GM06990 (cell line): ENCODE results near the gene AIRE.

Source experiments
- DNase-seq: peaks from one replicate; pipeline ENCODE4 v3.0.0-alpha.2; 2011; ENCODE audit not compliant: insufficient read length; ENCODE audit errors: extremely low read depth
- H3K27me3 ChIP-seq: replicated peaks from 2 replicates; pipeline ENCODE4 v1.6.0; 2011; ENCODE audit warnings: low read length; ENCODE audit not compliant: control insufficient read depth, insufficient read depth
- H3K36me3 ChIP-seq: 2 replicates; pipeline ENCODE4 v1.5.1; 2011; ENCODE audit warnings: low read length; ENCODE audit not compliant: control insufficient read depth, insufficient read depth
- H3K4me3 ChIP-seq: replicated peaks from 2 replicates; pipeline ENCODE4 v1.5.1; 2011; ENCODE audit warnings: low read depth, mild to moderate bottlenecking, control low read depth, low read length
- TF ChIP-seq, protein P1 (sequence below): IDR thresholded peaks from 2 replicates; pipeline ENCODE4 v1.5.1; 2011; ENCODE audit warnings: low read length, control low read depth, mild to moderate bottlenecking, inconsistent platforms; ENCODE audit not compliant: insufficient read depth, poor library complexity, severe bottlenecking

Gene AIRE

DNA sequence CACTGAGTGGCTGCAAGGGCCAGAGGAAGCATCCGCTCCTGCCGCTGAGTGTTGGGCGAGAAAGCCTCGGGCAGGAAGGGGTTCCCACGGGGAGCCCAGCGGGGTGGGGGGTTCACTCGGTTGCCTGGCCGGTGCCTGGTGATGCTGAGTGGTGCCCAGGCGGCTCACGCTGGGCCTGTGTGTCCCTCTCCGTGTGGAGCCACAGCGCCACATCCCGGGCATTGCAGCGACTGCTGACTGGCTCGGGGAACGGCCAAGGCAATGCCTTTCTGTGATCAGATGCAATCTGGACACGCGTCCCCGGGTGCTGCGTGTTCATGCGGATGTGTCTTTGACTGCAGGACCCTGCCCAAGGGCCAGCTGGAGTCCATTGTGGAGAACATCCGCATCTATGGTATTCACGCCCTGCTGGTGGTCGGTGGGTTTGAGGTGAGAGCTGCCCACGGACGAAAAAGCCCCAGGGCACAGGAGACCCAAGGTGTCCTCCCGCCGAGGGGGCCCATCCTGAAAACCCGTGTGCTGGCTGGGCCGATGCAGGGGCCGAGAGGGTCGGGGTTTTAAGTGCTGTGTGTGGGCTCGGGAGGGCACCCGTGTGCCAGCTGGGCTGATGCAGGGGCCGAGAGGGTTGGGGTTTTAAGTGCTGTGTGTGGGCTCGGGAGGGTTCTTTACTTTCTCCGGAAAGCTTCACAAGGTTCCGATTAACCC is 37.1 kb downstream of the AIRE start:
- Histone ChIP-seq H3K4me3 (no peak overlapping the region), H3K36me3 (peaks cover 58% of the 10 kb centered on the region), H3K27me3 (no peaks in the 10 kb centered on the region)
- TF ChIP-seq, protein P1, sequence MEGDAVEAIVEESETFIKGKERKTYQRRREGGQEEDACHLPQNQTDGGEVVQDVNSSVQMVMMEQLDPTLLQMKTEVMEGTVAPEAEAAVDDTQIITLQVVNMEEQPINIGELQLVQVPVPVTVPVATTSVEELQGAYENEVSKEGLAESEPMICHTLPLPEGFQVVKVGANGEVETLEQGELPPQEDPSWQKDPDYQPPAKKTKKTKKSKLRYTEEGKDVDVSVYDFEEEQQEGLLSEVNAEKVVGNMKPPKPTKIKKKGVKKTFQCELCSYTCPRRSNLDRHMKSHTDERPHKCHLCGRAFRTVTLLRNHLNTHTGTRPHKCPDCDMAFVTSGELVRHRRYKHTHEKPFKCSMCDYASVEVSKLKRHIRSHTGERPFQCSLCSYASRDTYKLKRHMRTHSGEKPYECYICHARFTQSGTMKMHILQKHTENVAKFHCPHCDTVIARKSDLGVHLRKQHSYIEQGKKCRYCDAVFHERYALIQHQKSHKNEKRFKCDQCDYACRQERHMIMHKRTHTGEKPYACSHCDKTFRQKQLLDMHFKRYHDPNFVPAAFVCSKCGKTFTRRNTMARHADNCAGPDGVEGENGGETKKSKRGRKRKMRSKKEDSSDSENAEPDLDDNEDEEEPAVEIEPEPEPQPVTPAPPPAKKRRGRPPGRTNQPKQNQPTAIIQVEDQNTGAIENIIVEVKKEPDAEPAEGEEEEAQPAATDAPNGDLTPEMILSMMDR, result no peak
- no peak for DNase-seq

DNA sequence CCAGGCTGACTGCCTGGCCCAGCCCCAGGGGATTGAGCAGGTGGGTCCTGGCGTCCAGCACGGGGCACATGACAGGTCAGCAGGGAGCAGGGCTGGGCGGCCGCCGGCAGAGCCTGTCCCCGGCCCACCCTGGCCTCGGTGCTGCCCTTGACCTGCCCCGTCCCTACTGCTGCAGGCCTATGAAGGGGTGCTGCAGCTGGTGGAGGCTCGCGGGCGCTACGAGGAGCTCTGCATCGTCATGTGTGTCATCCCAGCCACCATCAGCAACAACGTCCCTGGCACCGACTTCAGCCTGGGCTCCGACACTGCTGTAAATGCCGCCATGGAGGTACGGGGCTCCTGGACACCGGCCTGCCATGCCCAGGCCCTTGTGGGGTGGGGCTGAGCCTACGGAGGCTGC is 37.9 kb downstream of the AIRE start:
- H3K36me3 ChIP-seq, result peaks cover 54% of the 10 kb centered on the region
- DNase-seq, result no peak
- no peaks in the 10 kb centered on the region for H3K27me3 ChIP-seq
- H3K4me3 ChIP-seq, result no peak overlapping the region
- TF ChIP-seq, protein P1, result no peak

DNA sequence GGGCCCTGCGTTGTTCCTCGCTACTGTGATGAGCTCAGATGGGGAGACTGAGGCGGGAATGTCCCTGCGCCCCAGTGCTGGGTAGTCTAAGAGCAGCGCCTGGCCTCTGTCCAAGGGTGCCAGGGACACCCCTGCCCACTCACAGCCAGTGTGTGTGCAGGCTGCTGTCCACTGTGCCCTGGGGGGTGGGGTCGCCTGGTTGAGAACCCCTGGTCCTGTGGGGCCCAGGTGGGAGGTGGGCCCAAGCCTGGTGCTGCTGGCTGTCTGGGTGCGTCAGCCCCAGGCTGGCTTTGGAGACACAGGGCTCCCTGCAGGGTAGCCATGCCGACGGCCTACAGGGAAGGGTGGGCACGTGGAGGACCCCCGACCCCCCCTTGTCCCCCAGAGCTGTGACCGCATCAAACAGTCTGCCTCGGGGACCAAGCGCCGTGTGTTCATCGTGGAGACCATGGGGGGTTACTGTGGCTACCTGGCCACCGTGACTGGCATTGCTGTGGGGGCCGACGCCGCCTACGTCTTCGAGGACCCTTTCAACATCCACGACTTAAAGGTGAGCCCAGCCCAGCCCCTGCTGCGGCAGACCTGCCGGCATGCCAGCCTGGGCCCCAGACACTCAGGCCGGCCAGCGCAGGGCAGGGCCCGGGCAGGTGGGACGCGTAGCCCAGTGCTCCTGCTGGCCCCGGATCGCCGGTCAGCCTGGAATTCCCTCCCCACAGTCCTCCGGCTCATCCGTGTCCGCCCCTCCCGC is 38.6 kb downstream of the AIRE start:
- Histone ChIP-seq H3K36me3 (peaks cover 49% of the 10 kb centered on the region), H3K4me3 (no peak overlapping the region), H3K27me3 (no peaks in the 10 kb centered on the region)
- TF ChIP-seq, protein P1, result no peak
- no peak for DNase-seq

DNA sequence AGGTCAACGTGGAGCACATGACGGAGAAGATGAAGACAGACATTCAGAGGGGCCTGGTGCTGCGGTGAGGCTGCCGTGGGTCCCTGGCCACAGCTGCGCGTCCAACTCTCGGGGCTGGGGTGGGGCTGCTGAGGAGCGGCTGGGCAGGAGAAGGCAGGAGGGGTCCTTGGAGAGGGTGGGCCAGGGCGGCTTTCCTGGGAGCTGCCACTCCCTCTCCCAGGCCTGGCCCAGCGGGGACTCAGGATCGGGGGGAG is 39.1 kb downstream of the AIRE start:
- Histone ChIP-seq H3K36me3 (peaks cover 46% of the 10 kb centered on the region), H3K27me3 (no peaks in the 10 kb centered on the region), H3K4me3 (no peak overlapping the region)
- no peak for DNase-seq
- TF ChIP-seq, protein P1, result no peak

DNA sequence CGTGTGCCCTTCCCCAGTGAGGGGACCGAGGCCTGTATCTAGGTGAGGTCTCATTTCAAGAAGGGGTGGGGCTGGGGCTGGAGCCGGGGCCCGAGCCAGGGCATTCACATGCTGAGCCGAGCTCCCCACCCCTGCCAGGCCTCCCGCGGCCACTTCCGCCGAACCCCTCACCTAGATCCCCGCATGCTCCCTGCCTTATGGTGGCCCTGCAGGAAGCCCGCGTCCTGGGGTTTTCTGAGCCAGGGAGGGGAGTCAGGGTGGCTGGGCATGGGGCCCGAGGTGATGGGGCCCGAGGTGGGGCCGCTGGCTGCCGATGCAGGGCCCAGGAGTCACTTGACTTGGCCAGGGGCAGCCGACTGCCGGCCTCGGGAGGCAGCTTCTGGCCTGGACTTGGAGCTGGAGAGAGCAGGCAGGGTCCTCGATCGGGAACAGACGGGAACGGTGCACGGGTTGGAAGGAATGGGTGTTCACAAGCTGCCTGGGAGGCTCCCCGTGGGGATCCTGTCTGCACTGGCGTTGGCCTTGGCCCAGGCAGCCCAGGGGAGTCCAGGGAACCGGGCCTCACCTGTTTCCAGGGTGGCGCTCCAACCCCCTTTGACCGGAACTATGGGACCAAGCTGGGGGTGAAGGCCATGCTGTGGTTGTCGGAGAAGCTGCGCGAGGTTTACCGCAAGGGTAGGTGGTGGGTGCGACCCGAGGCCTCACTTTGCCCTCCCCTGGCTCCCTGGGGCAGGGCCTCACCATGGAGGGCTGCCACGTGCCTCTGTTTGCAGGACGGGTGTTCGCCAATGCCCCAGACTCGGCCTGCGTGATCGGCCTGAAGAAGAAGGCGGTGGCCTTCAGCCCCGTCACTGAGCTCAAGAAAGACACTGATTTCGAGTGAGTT is 40.0 kb downstream of the AIRE start:
- Histone ChIP-seq H3K36me3 (peaks cover 41% of the 10 kb centered on the region), H3K4me3 (no peak overlapping the region), H3K27me3 (no peaks in the 10 kb centered on the region)
- DNase-seq, result no peak
- TF ChIP-seq, protein P1, result no peak
